GM19324 (cell line): ENCODE results near the gene KIAA0825.

Experiments
- ATAC-seq: cut with Tn5 transposase; IDR thresholded peaks from one replicate; pipeline ENCODE4 v1.9.1; 2021; ENCODE audit warnings: mild to moderate bottlenecking, moderate library complexity; ENCODE audit not compliant: unreplicated experiment, low FRiP score

Gene KIAA0825

DNA sequence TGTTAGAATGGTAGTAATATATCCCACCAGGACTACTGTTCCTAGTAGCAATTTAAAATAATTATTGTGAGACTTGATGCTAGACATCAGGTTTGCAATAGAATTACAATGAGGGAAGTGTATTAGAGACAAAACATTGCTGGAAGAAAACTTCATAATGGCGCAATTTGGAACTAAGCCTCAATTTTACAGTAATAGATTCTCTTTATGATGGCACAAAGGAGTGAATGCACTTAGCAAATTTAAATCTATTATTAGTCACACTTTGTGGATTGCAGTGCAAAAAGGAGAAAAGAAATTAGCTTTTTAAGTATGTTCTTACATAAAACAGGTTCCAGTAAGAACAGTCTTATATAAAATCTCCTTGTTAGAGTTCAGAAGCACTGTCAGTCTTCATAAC lies 358.3 kb downstream of the KIAA0825 start:
- ATAC-seq: no peak

DNA sequence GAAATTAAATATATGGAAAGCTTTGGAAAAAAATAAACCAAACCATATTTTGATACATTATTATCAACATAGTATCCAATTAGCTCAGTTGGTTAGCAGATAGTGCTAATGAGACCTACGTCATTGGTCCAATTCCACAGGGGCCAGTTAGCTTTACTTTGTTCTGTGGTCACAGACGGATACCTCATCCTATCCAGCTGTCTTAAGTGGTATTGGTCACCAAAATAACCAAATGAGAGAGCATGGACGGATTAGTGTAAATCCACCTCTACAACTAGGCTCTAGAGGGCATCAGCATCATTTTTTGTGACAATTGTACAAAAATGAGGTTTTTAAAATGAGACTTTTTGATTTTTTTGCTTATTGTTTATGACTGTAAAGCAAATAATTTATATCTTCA lies 364.2 kb downstream of the KIAA0825 start:
- no peak for ATAC-seq

DNA sequence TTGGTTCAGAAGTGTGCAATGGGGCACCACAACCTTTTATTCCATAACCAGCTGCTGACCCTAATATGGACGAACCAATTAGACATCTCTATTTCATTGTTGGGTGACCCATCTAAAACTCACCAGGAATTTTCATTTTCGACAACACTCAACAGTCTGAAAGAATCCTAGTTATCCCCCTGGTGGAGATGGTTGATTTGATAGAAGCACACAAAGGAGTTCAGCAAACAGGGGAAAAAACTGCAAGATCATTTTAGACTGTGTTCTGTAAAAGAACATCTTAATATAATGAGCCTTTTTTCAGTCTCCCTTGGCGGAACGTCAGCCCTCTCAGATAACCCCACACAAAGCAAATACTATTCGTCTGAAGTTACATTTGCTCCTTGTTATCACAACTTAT lies 367.4 kb downstream of the KIAA0825 start:
- ATAC-seq: no peak

DNA sequence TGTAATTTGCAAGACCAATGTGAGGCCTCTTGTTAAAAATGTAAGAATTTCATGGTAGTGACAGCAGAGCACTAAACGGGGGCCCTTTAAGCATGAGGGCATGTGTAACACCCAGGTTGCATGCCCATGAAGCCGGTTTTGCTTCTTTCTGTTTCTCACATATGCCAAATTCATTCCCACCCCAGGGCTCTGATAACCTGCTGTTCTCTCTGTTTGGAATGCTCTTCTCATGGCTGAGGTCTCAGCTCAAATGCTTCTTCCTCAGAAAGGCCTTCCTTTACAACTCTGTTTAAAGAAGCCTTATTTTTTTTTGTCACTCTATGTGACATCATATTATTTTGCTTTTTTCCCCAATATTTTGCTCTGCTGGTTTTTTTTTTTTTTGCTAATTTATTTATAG lies 369.0 kb downstream of the KIAA0825 start:
- no peak for ATAC-seq

DNA sequence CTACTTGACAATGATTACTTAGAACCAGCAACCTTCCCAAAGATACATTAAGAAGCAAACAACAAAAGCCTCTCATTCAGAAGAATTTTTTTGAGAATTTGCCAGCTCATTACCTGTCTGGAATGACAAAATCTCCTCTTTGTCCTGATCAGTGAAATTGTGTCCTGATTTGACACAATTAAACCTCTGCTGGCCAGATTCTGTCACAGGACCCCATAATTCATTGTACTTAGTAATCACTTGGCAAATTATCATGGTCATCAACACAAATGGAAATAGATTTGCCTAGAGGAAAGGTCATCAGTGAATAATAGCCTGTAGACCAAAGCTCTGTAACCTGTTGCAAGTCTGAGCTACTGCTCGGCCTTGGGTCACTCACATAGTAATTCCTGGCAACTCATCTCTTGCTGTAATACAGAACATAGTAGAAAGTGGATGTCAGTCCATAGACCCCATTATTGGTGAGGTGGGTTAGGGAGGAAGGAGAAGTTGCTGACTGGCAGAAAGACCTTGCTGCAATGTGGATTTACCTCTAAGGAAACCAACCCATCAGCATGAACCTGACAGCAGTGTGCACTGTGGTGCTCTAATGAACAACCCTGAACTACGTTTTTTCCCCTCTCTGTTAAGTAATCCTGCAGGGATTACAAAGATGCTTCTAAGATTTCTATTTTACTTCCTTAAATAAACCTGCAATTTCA lies 370.1 kb downstream of the KIAA0825 start:
- ATAC-seq: no peak

DNA sequence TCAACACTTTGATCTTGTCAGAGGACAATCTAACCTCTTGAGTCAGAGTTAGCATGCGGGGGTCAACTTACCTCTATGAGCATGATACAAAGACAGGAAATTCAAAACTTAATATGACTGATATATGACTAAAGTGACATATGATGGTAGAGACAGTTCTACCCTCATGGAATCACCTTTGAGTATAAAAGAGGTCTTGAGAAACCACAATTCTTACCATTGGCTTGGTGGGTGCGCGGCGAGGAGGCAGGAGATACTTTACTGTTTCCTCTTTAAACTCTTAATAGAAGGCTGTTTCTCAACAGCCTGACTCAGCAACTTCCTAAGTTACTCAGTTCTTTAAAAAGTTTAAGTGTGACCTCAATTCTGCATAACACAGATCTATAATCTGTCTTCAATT lies 372.8 kb downstream of the KIAA0825 start:
- ATAC-seq: no peak

DNA sequence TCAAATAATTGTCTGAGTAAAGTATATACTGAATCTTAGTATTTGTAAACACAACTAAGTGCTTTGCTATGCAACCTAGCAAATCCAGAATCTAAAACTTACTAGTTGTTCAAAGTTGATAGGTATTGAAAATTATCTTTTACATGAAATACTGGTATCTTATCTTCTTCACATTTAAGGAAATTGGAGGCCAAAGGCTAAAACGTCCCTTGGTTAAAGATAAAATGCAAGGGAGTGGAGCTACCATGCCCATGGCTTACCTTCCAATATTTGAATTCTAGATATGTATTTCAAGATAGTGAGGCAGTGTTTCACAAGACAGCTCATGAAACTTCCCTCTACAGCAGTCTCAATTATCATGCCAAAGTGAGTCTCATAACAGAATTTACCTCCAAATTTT lies 373.5 kb downstream of the KIAA0825 start:
- no peak for ATAC-seq

DNA sequence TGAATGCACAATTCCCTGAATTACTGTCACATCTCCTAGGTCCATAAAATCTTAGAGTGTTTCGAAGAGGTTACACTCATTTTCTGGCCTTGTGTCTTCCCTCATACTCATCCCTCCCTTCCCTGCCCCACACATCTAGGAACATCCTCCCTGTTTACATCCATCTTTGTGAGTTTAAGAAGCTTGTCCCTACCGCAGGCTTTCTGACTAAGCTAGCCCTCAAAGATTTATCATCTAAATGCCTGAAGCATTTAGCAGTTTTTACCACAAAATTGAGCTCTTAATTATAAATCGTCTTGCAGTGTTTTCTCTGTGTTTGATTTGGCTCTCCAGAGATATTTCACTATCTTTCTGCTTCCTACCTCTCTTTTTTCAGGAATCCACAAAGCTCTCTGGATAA lies 374.8 kb downstream of the KIAA0825 start:
- ATAC-seq: no peak

DNA sequence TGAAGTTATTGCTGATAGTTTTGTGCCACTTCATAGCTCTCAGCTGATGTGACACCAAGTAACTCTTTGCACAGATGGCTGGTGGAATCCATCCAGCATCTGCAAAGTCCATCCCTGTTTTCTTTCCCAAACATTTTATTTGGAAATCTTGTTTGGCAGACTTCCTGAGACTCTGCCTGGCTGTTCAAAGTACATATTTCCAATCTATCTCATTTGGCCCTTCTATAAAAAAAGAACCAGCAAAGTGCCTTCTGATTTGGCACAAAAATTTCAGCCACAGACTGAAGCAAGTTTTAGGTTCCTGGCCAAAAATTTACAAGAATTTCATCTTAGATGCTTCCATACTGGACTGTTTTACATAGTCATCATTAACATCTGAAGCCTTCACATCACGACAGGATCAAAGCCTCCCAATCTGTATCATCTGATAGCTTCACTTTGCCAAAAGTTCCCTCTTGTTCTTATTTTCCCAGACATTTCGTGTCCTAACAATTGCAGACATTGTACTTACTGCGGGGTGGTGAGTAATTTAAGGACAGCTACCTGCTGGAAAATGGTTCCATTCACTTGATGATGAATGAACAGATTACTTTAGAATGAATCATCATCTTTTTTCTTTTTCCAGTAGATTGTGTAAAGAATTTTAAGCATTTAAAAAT lies 377.3 kb downstream of the KIAA0825 start:
- ATAC-seq: no peak

DNA sequence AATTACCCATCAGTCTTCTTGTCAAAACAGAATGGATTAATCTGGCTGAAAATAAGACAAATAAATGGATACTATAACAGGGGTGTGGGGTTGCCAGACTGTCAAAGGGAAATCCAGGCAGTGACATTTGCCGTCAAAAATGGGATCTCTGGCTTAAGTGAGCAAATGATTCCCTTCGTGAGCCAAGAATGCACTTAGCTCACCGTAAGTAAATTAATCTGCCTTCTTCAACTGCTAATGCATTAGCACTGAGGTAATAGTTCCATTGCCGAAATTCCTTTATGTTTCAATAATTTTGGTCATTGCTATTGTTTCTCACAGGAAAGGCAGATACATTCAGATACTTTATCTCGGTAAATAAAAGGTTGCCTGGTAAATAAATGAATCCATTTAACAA lies 377.8 kb downstream of the KIAA0825 start:
- ATAC-seq: no peak

DNA sequence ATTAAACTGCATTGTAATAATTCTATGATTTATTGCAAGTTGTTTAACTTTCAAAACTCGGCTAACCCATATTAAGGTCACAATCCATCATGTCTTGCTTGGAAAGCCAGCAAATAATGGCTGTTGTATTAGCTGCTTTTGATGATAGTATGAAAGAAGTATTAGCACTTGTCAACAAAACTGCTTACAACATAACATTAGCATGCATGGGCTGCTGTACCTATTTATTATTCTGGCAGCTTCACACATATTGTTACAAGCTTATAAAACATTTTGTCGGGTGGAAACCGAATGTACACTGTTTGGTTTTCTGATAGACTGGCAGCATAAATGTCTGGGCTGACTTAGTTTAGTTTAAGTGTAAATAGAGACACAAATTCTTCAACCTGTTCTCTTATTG lies 378.3 kb downstream of the KIAA0825 start:
- no peak for ATAC-seq

DNA sequence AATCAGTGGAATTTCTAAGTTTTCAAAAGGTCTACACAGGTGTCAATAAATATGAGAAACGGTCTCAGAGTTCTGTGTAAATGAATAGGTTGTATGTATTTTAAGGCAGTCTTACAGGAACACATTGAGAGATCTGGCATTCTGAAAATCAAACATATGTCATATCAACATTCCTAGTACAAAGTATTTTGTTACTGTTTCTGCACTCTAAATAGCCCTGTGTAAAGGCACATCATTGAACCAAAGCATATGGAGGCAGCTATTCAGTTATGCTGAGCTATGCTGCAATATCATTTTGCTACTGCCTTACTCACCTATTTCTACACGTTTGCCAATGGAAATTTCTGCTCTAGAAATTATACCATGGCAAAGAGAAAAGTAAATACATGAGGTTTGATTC lies 379.1 kb downstream of the KIAA0825 start:
- ATAC-seq: no peak

DNA sequence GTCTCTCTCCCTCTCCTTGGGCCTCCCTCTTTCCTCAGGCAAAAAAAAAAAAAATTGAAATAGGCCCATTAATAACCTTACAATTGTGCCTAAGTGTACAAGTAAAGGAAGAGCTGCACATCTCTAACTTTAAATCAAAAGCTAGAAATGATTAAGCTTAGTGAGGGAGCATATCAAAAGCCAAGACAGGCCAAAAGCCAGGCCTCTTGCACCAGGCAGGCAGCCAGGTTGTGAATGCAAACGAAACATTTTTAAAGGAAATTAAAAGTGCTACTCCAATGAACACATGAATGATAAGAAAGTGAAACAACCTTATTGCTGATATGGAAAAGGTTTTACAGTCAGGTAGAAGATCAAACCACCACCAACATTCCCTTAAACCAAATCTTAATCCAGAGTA lies 383.4 kb downstream of the KIAA0825 start:
- no peak for ATAC-seq

DNA sequence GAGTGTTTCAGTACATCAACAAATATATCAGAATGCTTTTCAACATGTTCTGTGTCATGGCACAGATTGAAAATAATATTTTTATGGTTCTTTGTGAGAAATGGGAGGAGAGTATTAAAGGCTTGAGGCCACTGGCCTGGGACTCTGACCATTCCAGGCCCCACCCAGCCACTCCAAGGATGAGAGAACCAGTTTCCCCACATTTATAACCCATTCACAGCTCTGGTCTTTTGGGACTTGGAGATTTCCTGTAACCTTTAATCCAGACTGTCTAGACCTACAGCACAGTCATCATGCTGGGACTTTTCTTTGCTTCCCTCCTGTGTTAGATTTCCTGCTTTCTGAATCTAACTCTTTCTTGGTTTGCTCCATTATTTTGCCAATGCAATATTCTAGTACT lies 389.6 kb downstream of the KIAA0825 start:
- ATAC-seq: no peak

DNA sequence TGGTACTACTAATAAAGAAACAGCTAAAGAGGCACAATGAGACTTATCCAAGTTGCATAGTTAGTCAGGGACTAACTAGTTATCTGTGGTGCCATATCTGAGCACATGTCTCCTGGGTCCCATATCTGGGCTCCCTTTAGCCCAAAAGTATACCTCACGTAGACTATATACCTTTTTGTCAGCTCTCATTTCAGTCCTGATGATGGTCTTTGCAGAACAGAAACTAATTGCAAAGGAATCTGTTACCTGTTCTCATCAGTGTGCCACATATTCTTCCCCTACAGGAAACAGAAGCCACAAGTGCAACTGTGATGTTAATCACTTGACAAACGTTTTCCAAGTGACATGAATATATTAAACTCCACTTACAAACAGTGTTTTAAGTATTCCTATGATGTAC lies 395.2 kb downstream of the KIAA0825 start:
- ATAC-seq: no peak

DNA sequence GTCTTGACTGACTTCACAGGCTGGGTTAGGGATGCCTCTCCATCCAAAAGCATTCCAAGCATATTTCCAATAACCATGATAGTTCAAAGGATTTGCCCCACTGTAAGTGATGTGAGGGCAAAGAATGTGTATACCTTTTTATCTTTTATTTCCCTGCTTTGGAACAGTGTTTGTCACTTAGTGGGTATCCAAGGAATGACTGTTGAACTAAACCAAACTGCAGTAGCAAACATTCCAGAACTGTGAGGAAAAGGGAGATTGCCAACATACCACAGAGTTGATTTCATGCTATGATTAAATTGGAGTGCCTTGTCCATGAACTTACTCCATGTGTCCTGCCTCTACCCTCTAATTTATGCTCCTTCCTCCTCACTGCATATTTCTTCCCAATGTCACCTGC lies 400.0 kb downstream of the KIAA0825 start:
- ATAC-seq: no peak

DNA sequence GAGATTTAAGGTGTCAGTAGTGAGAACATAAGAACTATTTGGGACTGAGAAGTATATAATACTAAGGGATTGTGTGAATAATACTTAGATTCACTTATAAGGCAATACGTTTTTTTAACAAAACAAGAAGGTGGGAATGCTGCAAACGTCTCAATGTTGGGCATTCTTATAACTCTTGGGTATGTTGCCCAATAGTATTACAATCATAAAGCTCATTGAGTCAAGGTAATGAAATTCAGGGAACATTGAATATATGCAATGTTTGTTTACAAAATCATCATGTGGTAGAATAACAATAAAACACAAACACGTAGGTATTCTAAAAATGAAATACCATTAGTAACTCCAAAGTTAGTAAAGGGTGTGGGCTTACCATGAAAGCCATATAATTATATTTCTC lies 400.7 kb downstream of the KIAA0825 start:
- no peak for ATAC-seq

DNA sequence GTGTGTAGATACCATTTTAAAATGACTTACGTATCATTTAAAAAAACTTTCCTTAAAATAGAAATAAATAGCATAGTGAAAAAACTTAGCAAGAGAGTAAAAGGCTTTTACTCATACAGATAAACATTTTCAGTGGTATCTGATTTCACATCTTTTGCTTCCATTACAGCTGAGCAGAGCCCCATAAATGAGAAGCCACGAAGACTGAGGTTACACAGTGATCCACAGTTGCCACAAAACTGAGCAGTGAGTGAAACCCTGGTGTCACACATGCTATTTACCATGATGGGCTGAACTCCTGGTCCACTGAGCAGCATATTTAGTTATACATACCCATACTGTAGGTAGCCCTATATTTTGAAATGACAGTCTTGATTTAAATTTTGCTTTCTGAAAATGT lies 401.2 kb downstream of the KIAA0825 start:
- ATAC-seq: no peak

DNA sequence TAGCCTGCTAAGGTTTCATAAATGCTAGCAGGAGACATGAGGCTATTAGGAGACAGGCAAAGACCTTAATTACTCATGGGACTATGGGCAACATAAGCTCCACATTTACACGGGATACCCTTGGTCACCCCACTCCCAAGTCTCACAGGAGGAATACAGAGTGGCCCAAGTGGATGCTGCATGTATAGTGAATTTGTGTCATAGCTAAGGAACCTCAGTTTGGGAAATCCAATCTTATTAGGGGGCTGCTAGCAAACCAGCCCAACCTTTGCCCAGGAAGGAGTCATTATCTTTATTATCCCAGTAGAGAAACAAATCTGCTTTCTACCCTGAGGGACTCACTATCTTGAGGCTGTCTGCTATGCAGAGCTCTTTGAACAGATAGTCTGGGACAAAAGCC lies 405.9 kb downstream of the KIAA0825 start:
- no peak for ATAC-seq

DNA sequence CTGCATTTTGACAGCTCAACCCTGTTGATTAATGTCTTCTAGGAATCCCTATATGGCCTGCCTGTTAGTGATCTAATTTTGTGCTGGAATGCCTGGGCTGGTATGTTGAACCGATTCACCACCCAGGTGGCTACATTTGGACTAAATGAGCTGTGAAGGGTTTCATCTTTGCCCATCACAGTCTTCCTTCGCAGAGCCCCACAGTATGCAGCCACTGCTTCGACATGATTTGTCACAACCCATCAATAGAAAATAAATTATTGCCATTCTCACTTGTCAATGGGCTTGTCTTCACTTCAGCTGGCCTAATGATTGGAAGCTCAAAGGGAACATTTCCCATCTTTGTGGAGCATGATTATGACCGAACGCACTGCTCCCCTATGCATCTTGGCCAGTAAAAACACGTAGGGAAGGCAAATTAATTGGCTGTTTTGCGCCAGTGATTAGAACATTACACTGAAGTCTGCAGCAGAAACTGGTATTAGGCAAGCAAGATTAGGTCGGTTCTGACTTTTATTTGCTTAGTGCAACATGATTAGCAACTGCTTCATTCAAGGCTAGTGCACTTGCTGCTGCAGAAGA lies 408.5 kb downstream of the KIAA0825 start:
- ATAC-seq: no peak

DNA sequence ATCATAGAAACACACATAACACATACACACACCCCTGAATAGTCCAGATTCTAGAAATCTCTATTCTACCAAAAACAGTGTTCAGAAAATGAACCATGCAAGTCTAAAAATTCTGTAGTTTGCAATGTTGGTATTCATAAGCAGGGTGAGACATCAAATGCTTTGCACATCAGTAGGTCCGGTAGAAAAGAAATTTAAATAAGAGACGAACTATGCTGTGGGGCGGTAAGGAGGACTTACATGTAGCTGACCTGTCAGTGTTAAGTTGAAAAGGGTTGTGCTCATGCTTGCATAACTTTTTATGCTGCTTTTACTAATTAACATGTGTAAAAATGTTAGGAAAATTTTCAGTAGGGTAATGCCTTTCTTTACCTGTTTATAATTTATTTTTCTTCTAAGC lies 409.1 kb downstream of the KIAA0825 start:
- ATAC-seq: no peak

DNA sequence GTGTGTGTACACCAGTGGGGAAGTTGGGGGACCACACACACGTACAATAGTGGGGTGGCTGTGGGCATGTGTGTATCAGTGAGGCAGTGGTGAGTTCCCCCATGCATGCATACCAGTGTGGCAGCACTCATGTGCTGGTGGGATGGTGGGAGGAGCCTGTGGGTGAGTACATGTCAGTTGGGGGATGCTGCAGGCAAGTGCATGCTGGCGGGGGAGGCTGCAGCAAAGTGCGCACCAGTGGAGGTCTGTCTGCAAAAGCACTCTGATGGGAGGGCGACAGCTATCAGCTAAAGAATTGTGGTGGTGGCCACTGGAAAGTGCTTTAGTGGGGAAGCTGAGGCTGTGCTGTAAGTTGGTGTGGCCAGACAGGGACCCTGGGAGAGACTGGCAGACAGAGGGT lies 418.8 kb downstream of the KIAA0825 start:
- no peak for ATAC-seq
